Fibroblast of villous mesenchyme (primary cell): ENCODE results near the gene SLC12A8. TPM values are rescaled to one million over a fixed set of nuclear protein-coding genes. Genes with fewer than 3 reads are reported as not detected.

Experiments used
- DNase-seq: peaks from one replicate; pipeline ENCODE4 v3.0.0-alpha.2; 2010; ENCODE audit warnings: low read depth
- H3K4me3 ChIP-seq: 2 replicates; pipeline ENCODE4 v1.5.1; 2011; ENCODE audit warnings: low read depth, mild to moderate bottlenecking, low read length
- total RNA-seq: library from RNA; depleted of rRNA; stranded (reverse); fragments of >200 nt; gene quantifications from 2 replicates; pipeline ENCODE4 v1.2.3, GENCODE V29; 2012
- TF ChIP-seq, protein P1 (sequence below): IDR thresholded peaks from 2 replicates; pipeline ENCODE4 v1.5.1; 2012; ENCODE audit warnings: low read depth, mild to moderate bottlenecking, low read length; ENCODE audit not compliant: insufficient read depth

SLC12A8 gene
- total RNA-seq, 1 donor: 37.6 TPM

DNA sequence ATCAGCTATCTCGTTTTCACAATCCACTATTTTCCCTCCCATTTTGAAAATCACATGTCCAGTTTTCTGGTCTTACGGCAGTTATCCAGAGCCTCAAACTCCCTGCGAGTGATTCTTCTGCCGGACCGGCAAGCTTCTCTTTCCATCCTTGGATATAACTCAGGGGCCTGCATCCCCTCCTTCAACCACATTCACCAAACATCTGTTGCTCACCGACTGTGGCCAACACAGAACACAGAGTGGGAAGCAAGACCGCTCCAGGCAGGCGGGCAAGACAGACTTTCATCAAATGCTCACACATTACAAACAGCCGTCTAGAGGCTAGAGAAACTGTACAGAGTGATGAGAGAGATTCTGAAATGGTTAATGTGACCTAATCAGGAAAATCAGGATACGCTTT, 7.6 kb upstream of the SLC12A8 start:
- no peak for DNase-seq
- TF ChIP-seq, protein P1, sequence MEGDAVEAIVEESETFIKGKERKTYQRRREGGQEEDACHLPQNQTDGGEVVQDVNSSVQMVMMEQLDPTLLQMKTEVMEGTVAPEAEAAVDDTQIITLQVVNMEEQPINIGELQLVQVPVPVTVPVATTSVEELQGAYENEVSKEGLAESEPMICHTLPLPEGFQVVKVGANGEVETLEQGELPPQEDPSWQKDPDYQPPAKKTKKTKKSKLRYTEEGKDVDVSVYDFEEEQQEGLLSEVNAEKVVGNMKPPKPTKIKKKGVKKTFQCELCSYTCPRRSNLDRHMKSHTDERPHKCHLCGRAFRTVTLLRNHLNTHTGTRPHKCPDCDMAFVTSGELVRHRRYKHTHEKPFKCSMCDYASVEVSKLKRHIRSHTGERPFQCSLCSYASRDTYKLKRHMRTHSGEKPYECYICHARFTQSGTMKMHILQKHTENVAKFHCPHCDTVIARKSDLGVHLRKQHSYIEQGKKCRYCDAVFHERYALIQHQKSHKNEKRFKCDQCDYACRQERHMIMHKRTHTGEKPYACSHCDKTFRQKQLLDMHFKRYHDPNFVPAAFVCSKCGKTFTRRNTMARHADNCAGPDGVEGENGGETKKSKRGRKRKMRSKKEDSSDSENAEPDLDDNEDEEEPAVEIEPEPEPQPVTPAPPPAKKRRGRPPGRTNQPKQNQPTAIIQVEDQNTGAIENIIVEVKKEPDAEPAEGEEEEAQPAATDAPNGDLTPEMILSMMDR: no peak
- H3K4me3 ChIP-seq: no peak overlapping the region

DNA sequence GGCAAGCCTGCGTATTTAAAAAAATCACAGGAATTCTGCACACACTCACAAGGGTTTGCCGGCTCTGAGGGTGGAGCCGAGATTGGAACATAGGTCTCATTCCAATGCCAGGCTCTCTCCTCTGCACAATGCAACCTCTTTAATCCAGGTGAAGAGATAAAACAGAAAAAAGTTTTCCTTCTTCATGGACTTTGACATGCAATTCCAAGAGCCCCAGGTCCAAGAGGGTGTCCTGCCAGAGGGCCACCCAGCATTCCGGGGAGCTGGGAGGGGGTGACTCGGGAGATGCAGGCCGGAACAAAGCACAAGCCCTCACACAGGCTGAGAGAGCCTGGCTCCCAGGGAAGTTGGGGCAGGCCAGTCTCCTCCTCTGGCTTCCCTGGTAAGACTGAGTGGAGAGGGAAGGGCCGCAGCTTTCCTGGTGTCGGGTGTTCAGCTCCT, 6.7 kb upstream of the SLC12A8 start:
- no peak for DNase-seq
- H3K4me3 ChIP-seq: no peak overlapping the region
- TF ChIP-seq, protein P1: no peak

DNA sequence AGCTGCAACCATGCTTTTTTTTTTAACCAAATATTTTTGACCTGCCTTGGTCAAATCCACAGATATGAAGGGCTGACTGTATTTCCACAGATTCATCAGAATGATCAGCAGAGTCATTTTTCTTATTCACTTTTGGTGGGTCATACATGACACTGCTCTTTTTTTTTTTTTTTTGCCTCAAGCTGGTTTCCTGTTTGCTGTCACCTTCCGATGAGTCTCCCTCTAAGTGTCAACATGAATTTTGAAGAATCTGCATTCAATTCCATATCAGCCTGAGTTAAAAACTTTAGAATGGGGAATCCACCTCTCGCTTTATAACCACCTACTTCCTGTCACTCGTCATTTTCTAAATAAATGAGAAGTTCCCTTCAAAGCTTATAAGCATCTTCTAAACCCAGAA, 2.2 kb upstream of the SLC12A8 start:
- TF ChIP-seq, protein P1: no peak
- no peak for DNase-seq
- H3K4me3 ChIP-seq: no peak overlapping the region

DNA sequence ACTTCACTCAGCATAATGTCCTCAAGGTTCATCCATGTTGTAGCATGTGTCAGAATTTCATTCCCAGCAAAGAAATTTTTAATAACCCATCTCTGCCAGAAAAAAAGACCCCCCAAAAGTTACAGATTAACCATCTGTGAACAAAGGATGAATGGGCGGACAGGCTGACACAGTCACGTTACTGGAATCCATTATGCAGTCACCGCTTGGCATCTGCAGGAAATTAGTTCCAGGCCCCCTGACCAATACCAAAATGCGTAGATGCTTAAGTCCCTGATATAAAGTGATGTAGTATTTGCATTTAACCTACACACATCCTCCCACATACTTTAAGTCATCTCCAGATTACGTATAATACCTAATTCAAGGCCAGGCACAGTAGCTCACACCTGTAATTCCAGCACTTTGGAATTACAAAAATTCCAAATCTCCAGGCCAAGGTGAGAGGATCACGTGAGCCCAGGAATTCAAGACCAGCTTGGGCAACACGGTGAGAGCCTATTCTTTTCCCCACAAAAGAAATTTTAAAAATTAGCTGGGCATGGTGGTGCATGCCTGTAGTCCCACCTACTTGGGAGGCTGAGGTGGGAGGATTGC, 1.5 kb upstream of the SLC12A8 start:
- TF ChIP-seq, protein P1: no peak
- no peak for DNase-seq

DNA sequence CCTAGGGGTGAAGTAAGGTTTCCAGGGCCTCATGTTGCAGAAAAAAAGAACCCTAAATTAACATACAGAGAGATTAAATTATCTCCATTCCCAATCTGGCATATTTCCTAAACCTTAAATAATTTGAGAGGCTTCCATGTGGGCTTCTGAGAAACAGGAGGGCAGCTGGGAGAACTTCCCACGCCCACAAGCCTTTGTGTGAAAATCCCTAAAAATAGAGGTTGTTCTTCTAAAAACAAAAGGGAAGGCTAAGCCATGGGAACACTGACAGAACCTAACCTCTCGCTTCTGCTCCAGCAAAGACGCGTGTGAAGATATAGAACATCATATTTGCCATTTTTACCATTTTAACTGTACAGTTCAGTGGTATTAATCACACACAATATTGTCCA, 812 bp upstream of the SLC12A8 start:
- TF ChIP-seq, protein P1: no peak
- no peak overlapping the region for H3K4me3 ChIP-seq
- DNase-seq: no peak

More for the DNA sequence above, 1.5 kb upstream of the SLC12A8 start:
- H3K4me3 ChIP-seq: no peak overlapping the region

DNA sequence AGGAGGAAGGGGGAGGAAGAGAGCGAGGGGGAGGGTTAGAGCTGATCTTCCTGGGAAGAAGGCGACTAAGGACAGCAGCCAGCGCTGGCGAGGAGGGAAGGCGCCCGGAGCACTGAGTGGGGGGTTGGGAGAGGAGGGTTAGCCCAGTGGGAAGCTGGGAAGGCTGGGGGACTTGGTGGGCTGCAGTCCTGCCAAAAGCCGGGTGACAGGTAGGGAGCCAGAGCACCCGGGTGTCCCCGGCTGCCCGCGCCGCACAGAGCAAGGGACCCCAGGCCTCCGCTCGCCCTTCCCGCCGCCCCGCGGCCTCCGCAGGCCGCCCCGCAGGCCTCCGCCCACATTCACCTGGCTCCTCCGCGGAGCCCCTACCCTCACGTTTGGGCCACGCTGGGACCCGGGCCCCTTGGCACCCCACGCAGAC, 448 bp downstream of the SLC12A8 start:
- TF ChIP-seq, protein P1: no peak
- H3K4me3 ChIP-seq: peak overlapping the region; percentile 54
- DNase-seq: no peak
